Hepatocyte (in vitro differentiated cells): Measurements from ENCODE around the gene DRC1. TPM values are rescaled to one million over a fixed set of nuclear protein-coding genes. Genes with fewer than 3 reads are reported as not detected.

Experiments used
- DNase-seq: peaks from one replicate; pipeline ENCODE4 v3.0.0-alpha.2; 2016; ENCODE audit warnings: low spot score
- H2AFZ ChIP-seq: fragments of 200-600 bp; sonication (generic); 2 replicates; pipeline ENCODE4 v1.6.0; 2016; ENCODE audit warnings: antibody characterized with exemption, mild to moderate bottlenecking
- H3K27ac ChIP-seq: fragments of 200-600 bp; sonication (generic); 2 replicates; pipeline ENCODE4 v1.5.1; 2016; ENCODE audit warnings: mild to moderate bottlenecking
- H3K27me3 ChIP-seq: fragments of 200-600 bp; sonication (generic); 2 replicates; pipeline ENCODE4 v1.6.1; 2016
- H3K36me3 ChIP-seq: fragments of 200-600 bp; sonication (generic); replicated peaks from 2 replicates; pipeline ENCODE4 v1.5.1; 2016; ENCODE audit warnings: low read depth; ENCODE audit not compliant: insufficient read depth
- H3K4me1 ChIP-seq: fragments of 200-600 bp; sonication (generic); 2 replicates; pipeline ENCODE4 v1.5.1; 2016; ENCODE audit warnings: mild to moderate bottlenecking, moderate library complexity; ENCODE audit not compliant: insufficient read depth
- H3K4me2 ChIP-seq: fragments of 200-600 bp; sonication (generic); 2 replicates; pipeline ENCODE4 v1.6.0; 2016
- H3K4me3 ChIP-seq: fragments of 200-600 bp; sonication (generic); 2 replicates; pipeline ENCODE4 v1.5.1; 2016; ENCODE audit warnings: mild to moderate bottlenecking
- H3K79me2 ChIP-seq: fragments of 200-600 bp; sonication (generic); 2 replicates; pipeline ENCODE4 v1.6.0; 2017; ENCODE audit warnings: mild to moderate bottlenecking
- H3K9me2 ChIP-seq: fragments of 200-600 bp; sonication (generic); replicated peaks from 2 replicates; pipeline ENCODE4 v1.6.0; 2017; ENCODE audit warnings: mild to moderate bottlenecking; ENCODE audit not compliant: insufficient read depth
- H3K9me3 ChIP-seq: fragments of 200-600 bp; sonication (generic); 2 replicates; pipeline ENCODE4 v1.5.1; 2016; ENCODE audit warnings: low read depth, mild to moderate bottlenecking
- H4K20me1 ChIP-seq: fragments of 200-600 bp; sonication (generic); 2 replicates; pipeline ENCODE4 v1.6.0; 2016; ENCODE audit warnings: mild to moderate bottlenecking; ENCODE audit not compliant: insufficient read depth, poor library complexity, severe bottlenecking
- EZH2 ChIP-seq: fragments of 200-600 bp; sonication (generic); IDR thresholded peaks from 2 replicates; pipeline ENCODE4 v1.6.1; 2016; ENCODE audit warnings: antibody characterized with exemption, mild to moderate bottlenecking, borderline replicate concordance
- EZH2phosphoT487 ChIP-seq: fragments of 200-600 bp; sonication (generic); IDR thresholded peaks from one replicate; pipeline ENCODE4 v1.6.1; 2018; ENCODE audit warnings: antibody characterized with exemption, mild to moderate bottlenecking, low read depth, moderate library complexity; ENCODE audit not compliant: unreplicated experiment, severe bottlenecking
- WGBS: methylation state at CpG from one replicate; pipeline ENCODE4 v1.1.6; 2016; ENCODE audit warnings: low lambda C conversion rate; ENCODE audit errors: missing lambda C conversion rate; 5-methylcytosine and 5-hydroxymethylcytosine counted together
- polyA plus RNA-seq: library from polyadenylated mRNA; unstranded; fragments of >200 nt; fragmentation: Nextera tagmentation; extraction: Ambion mirVana; gene quantifications from 2 replicates; pipeline ENCODE4 v1.2.1, GENCODE V29; 2016
- total RNA-seq: library from RNA; depleted of rRNA; stranded (reverse); fragments of >200 nt; gene quantifications from 2 replicates; pipeline ENCODE4 v1.2.3, GENCODE V29; 2014
- TF ChIP-seq, protein P1 (sequence below): fragments of 200-600 bp; sonication (generic); IDR thresholded peaks from 2 replicates; pipeline ENCODE4 v1.5.1; 2016; ENCODE audit warnings: antibody characterized with exemption, mild to moderate bottlenecking; ENCODE audit not compliant: poor library complexity

Gene DRC1
- total and polyA plus RNA-seq, 2 experiments from 2014 or later, result 0.06 TPM; not detected in 1

DNA sequence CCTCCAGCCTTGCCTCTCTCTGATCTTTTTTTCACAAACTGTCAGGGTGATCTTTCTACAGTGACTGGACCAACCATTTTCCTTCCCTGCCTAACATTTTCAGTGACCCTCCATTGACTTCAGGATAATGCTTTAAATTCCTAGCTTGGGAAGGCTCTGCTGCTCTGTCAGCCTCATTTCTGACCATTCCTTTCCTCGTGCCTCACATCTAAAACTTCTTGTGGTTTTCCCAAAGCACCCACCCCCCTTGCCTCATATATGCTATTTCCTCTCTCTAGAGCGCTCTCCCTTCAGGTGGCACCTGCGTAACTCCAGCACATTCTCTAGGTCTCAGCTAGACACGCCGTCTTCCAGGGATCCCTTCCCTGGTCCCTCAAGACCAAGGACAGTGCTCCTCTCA is 37.2 kb downstream of the DRC1 start:
- H3K9me2 ChIP-seq, result no peaks in the 10 kb centered on the region
- no peaks in the 10 kb centered on the region for H3K4me1 ChIP-seq
- TF ChIP-seq EZH2 (no peak), EZH2phosphoT487 (no peak)
- TF ChIP-seq, protein P1, sequence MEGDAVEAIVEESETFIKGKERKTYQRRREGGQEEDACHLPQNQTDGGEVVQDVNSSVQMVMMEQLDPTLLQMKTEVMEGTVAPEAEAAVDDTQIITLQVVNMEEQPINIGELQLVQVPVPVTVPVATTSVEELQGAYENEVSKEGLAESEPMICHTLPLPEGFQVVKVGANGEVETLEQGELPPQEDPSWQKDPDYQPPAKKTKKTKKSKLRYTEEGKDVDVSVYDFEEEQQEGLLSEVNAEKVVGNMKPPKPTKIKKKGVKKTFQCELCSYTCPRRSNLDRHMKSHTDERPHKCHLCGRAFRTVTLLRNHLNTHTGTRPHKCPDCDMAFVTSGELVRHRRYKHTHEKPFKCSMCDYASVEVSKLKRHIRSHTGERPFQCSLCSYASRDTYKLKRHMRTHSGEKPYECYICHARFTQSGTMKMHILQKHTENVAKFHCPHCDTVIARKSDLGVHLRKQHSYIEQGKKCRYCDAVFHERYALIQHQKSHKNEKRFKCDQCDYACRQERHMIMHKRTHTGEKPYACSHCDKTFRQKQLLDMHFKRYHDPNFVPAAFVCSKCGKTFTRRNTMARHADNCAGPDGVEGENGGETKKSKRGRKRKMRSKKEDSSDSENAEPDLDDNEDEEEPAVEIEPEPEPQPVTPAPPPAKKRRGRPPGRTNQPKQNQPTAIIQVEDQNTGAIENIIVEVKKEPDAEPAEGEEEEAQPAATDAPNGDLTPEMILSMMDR, result no peak
- no peak for DNase-seq
- H3K79me2 ChIP-seq, result no peaks in the 10 kb centered on the region
- H2AFZ ChIP-seq, result no peak overlapping the region
- 59% methylated on average over 5 of the region's 5 CpGs for WGBS
- no peak overlapping the region for H3K4me3 ChIP-seq
- H4K20me1 ChIP-seq, result no peaks in the 10 kb centered on the region
- H3K9me3 ChIP-seq, result no peaks in the 10 kb centered on the region
- H3K27me3 ChIP-seq, result no peaks in the 10 kb centered on the region
- no peaks in the 10 kb centered on the region for H3K36me3 ChIP-seq
- no peak overlapping the region for H3K4me2 ChIP-seq
- H3K27ac ChIP-seq, result no peak overlapping the region

GRCh38 chr2:26442301-26442700 is 40.6 kb downstream of the DRC1 start:
- H3K9me3 ChIP-seq, result no peaks in the 10 kb centered on the region
- TF ChIP-seq, protein P1, result no peak
- TF ChIP-seq EZH2 (no peak), EZH2phosphoT487 (no peak)
- no peaks in the 10 kb centered on the region for H4K20me1 ChIP-seq
- H3K79me2 ChIP-seq, result no peaks in the 10 kb centered on the region
- H3K4me1 ChIP-seq, result no peaks in the 10 kb centered on the region
- H3K4me2 ChIP-seq, result no peak overlapping the region
- H3K27ac ChIP-seq, result peak overlapping the region; percentile 50
- H2AFZ ChIP-seq, result no peak overlapping the region
- WGBS, result 88% methylated on average over 2 of the region's 2 CpGs
- H3K9me2 ChIP-seq, result no peaks in the 10 kb centered on the region
- no peak for DNase-seq
- H3K36me3 ChIP-seq, result no peaks in the 10 kb centered on the region
- H3K4me3 ChIP-seq, result no peak overlapping the region
- no peaks in the 10 kb centered on the region for H3K27me3 ChIP-seq

DNA sequence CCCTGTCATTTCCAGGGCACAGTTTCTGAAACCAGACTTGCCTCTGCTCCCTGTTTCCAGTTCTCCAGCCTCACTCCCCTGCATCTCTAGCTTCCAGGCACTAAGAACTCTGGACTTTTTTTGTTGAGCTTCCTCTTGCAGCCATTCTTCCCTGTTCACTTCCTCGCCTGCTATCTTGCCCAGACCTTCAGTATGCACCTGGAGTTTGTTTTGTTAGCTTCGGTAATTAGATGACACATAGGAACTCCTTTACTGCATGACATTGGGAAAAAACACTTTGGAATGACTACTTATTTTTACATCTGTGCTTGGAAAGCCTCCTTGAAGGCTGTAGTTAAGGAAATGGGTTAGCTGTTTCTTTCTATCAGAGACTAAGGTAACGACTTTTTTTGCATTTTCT is 41.0 kb downstream of the DRC1 start:
- Histone ChIP-seq H3K4me2 (no peak overlapping the region), H3K27ac (peak overlapping the region; percentile 50), H3K4me1 (no peaks in the 10 kb centered on the region), H3K27me3 (no peaks in the 10 kb centered on the region), H3K36me3 (no peaks in the 10 kb centered on the region), H3K79me2 (no peaks in the 10 kb centered on the region), H3K4me3 (no peak overlapping the region), H3K9me3 (no peaks in the 10 kb centered on the region), H4K20me1 (no peaks in the 10 kb centered on the region), H2AFZ (no peak overlapping the region), H3K9me2 (no peaks in the 10 kb centered on the region)
- TF ChIP-seq EZH2 (no peak), EZH2phosphoT487 (no peak)
- TF ChIP-seq, protein P1, result no peak
- 59% methylated on average over 3 of the region's 3 CpGs for WGBS
- DNase-seq, result no peak

DNA sequence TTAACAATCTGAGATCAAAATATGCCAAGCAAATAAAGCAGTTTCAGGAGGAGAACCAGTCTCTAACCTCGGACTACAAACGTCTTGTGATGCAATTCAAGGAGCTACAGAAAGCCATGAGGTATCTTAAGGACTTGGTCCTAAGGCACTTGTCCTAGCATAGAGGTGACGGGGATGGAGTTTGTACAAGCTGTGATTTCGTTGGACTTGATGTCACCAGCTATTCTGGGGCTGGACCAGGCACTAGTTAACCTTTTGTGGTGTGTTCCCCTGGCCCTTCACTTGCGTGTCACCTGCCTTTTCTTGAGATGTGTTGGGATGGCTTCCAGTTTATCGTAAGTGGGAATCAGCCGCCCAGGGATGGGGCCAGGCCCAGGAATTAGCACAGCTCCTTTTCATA is 42.5 kb downstream of the DRC1 start:
- Histone ChIP-seq H3K9me2 (no peaks in the 10 kb centered on the region), H2AFZ (no peak overlapping the region), H3K27me3 (no peaks in the 10 kb centered on the region), H3K4me3 (no peak overlapping the region), H3K9me3 (no peaks in the 10 kb centered on the region), H3K4me2 (no peak overlapping the region), H4K20me1 (no peaks in the 10 kb centered on the region), H3K27ac (no peak overlapping the region), H3K79me2 (no peaks in the 10 kb centered on the region), H3K36me3 (no peaks in the 10 kb centered on the region), H3K4me1 (no peaks in the 10 kb centered on the region)
- 94% methylated on average over 7 of the region's 7 CpGs for WGBS
- no peak for DNase-seq
- TF ChIP-seq, protein P1, result no peak
- TF ChIP-seq EZH2phosphoT487 (no peak), EZH2 (no peak)
